H9 (cell line): ENCODE results near the gene UNC5B. TPM values are rescaled to one million over a fixed set of nuclear protein-coding genes. Genes with fewer than 3 reads are reported as not detected.

Source experiments
- DNase-seq: peaks from one replicate; pipeline ENCODE4 v3.0.0-alpha.2; 2017
- H2AFZ ChIP-seq: one replicate; pipeline ENCODE4 v1.6.1; 2013; ENCODE audit warnings: mild to moderate bottlenecking, low read length, control low read depth, moderate library complexity
- H2AK5ac ChIP-seq: 2 replicates; pipeline ENCODE4 v1.6.1; 2013; ENCODE audit warnings: low read length, control low read depth, mixed read lengths; ENCODE audit not compliant: insufficient read length
- H2BK120ac ChIP-seq: one replicate; pipeline ENCODE4 v1.6.1; 2013; ENCODE audit warnings: low read depth, mild to moderate bottlenecking, low read length, control low read depth, inconsistent platforms; ENCODE audit not compliant: poor library complexity, severe bottlenecking
- H2BK12ac ChIP-seq: 2 replicates; pipeline ENCODE4 v1.6.1; 2013; ENCODE audit warnings: low read length, control low read depth, mixed read lengths, low read depth; ENCODE audit not compliant: insufficient read length
- H2BK15ac ChIP-seq: 2 replicates; pipeline ENCODE4 v1.6.1; 2013; ENCODE audit warnings: low read depth, low read length, control low read depth
- H2BK20ac ChIP-seq: one replicate; pipeline ENCODE4 v1.6.1; 2013; ENCODE audit warnings: low read depth, mild to moderate bottlenecking, low read length, control low read depth, inconsistent platforms; ENCODE audit not compliant: poor library complexity, severe bottlenecking
- H2BK5ac ChIP-seq: 2 replicates; pipeline ENCODE4 v1.6.1; 2013; ENCODE audit warnings: low read length, control low read depth, mixed read lengths; ENCODE audit not compliant: insufficient read length
- H3K14ac ChIP-seq: 2 replicates; pipeline ENCODE4 v1.6.1; 2013; ENCODE audit warnings: low read length, control low read depth; ENCODE audit not compliant: insufficient read depth
- H3K18ac ChIP-seq: 2 replicates; pipeline ENCODE4 v1.6.1; 2013; ENCODE audit warnings: low read depth, mild to moderate bottlenecking, mixed read lengths, low read length, control low read depth; ENCODE audit not compliant: insufficient read length
- H3K23ac ChIP-seq: 2 replicates; pipeline ENCODE4 v1.6.1; 2013; ENCODE audit warnings: low read length, control low read depth, mixed read lengths, low read depth; ENCODE audit not compliant: insufficient read length
- H3K23me2 ChIP-seq: 2 replicates; pipeline ENCODE4 v1.6.1; 2013; ENCODE audit warnings: low read depth, mild to moderate bottlenecking, mixed read lengths, low read length, control low read depth; ENCODE audit not compliant: insufficient read length, poor library complexity, severe bottlenecking
- H3K27ac ChIP-seq: 2 replicates; pipeline ENCODE4 v1.5.1; 2013; ENCODE audit warnings: low read length, control low read depth, mixed read lengths, low read depth; ENCODE audit not compliant: insufficient read length
- H3K27me3 ChIP-seq: 2 replicates; pipeline ENCODE4 v1.6.1; 2013; ENCODE audit warnings: low read length, control low read depth, inconsistent platforms; ENCODE audit not compliant: insufficient read depth
- H3K4ac ChIP-seq: 2 replicates; pipeline ENCODE4 v1.6.1; 2013; ENCODE audit warnings: low read depth, mild to moderate bottlenecking, control low read depth, inconsistent platforms, low read length, moderate library complexity
- H3K4me1 ChIP-seq: 2 replicates; pipeline ENCODE4 v1.6.1; 2013; ENCODE audit warnings: low read length, control low read depth, inconsistent platforms; ENCODE audit not compliant: insufficient read depth
- H3K4me2 ChIP-seq: 2 replicates; pipeline ENCODE4 v1.6.1; 2013; ENCODE audit warnings: low read length, control low read depth, mixed read lengths; ENCODE audit not compliant: insufficient read length, insufficient read depth
- H3K56ac ChIP-seq: 2 replicates; pipeline ENCODE4 v1.6.1; 2013; ENCODE audit warnings: low read depth, mild to moderate bottlenecking, mixed read lengths, low read length, control low read depth; ENCODE audit not compliant: insufficient read length
- H3K79me1 ChIP-seq: 2 replicates; pipeline ENCODE4 v1.6.1; 2013; ENCODE audit warnings: low read depth, mild to moderate bottlenecking, moderate library complexity, low read length, control low read depth, inconsistent platforms; ENCODE audit not compliant: insufficient read depth, poor library complexity, severe bottlenecking
- H3K79me2 ChIP-seq: 2 replicates; pipeline ENCODE4 v1.6.1; 2013; ENCODE audit warnings: low read length, control low read depth, inconsistent platforms; ENCODE audit not compliant: insufficient read depth
- H3K9ac ChIP-seq: 2 replicates; pipeline ENCODE4 v1.6.1; 2013; ENCODE audit warnings: low read length, control low read depth, mixed read lengths; ENCODE audit not compliant: insufficient read length; ENCODE audit errors: extremely low read depth
- H3K9me3 ChIP-seq: one replicate; pipeline ENCODE4 v1.6.1; 2013; ENCODE audit warnings: low read depth, low read length, inconsistent platforms; ENCODE audit not compliant: control insufficient read depth
- H3T11ph ChIP-seq: one replicate; pipeline ENCODE4 v1.6.1; 2013; ENCODE audit warnings: mild to moderate bottlenecking, low read length, control low read depth, inconsistent platforms
- H4K20me1 ChIP-seq: one replicate; pipeline ENCODE4 v1.6.1; 2013; ENCODE audit not compliant: control insufficient read depth, insufficient read length, insufficient read depth
- H4K5ac ChIP-seq: 2 replicates; pipeline ENCODE4 v1.6.1; 2013; ENCODE audit warnings: low read depth, mild to moderate bottlenecking, mixed read lengths, low read length, control low read depth; ENCODE audit not compliant: insufficient read length
- H4K8ac ChIP-seq: replicated peaks from 2 replicates; pipeline ENCODE4 v1.6.1; 2013; ENCODE audit warnings: low read length, control low read depth, mixed read lengths, low read depth; ENCODE audit not compliant: insufficient read length
- H4K91ac ChIP-seq: 2 replicates; pipeline ENCODE4 v1.6.1; 2013; ENCODE audit warnings: low read depth, mild to moderate bottlenecking, moderate library complexity, mixed read lengths, low read length, control low read depth; ENCODE audit not compliant: insufficient read length
- H3K27ac Mint-ChIP-seq, 3 experiments: 2 replicates in 2 of 3; 3 replicates in 1 of 3; pipeline ENCODE4 v1.8.0; 2020 to 2021; ENCODE audit warnings: mixed read lengths in 3 of 3, mild to moderate bottlenecking in 1 of 3, moderate library complexity in 1 of 3
- H3K27me3 Mint-ChIP-seq: 2 replicates; pipeline ENCODE4 v1.8.0; 2021; ENCODE audit warnings: low read depth, mild to moderate bottlenecking, moderate library complexity, mixed read lengths
- H3K36me3 Mint-ChIP-seq, 3 experiments: 2 replicates in 2 of 3; 3 replicates in 1 of 3; pipeline ENCODE4 v1.8.0; 2020 to 2021; ENCODE audit warnings: low read depth in 3 of 3, mixed read lengths in 3 of 3; ENCODE audit not compliant: insufficient read depth in 1 of 3
- H3K4me1 Mint-ChIP-seq, 2 experiments: 2 replicates each; pipeline ENCODE4 v1.8.0; 2020; ENCODE audit warnings: mixed read lengths in 2 of 2
- H3K4me3 Mint-ChIP-seq, 2 experiments: 2 replicates in 1 of 2; 3 replicates in 1 of 2; pipeline ENCODE4 v1.8.0; 2020 to 2021; ENCODE audit warnings: mild to moderate bottlenecking in 2 of 2, mixed read lengths in 2 of 2, moderate library complexity in 1 of 2
- H3K9me3 Mint-ChIP-seq, 2 experiments: 2 replicates in 1 of 2; 3 replicates in 1 of 2; pipeline ENCODE4 v1.8.0; 2020; ENCODE audit warnings: mild to moderate bottlenecking in 2 of 2, mixed read lengths in 2 of 2, moderate library complexity in 1 of 2
- WGBS: extraction: QIAGEN DNeasy Blood & Tissue Kit; methylation state at CpG from one replicate; pipeline ENCODE4 v1.1.7; 2013; ENCODE audit warnings: missing lambda C conversion rate, low lambda C conversion rate, mixed read lengths; ENCODE audit not compliant: insufficient read length; ENCODE audit errors: extremely low coverage; 5-methylcytosine and 5-hydroxymethylcytosine counted together
- total RNA-seq: library from RNA; stranded (reverse); gene quantifications from 2 replicates; pipeline ENCODE4 v1.2.1, GENCODE V29; 2021
- TF ChIP-seq, protein P1 (sequence below): fragments of 200-600 bp; sonication (generic); conservative IDR thresholded peaks from 3 replicates; pipeline ENCODE4 v1.8.0; 2021; ENCODE audit warnings: antibody characterized with exemption, mild to moderate bottlenecking

Gene UNC5B
- total RNA-seq, 1 experiment from 2014 or later = 28.4 TPM

DNA sequence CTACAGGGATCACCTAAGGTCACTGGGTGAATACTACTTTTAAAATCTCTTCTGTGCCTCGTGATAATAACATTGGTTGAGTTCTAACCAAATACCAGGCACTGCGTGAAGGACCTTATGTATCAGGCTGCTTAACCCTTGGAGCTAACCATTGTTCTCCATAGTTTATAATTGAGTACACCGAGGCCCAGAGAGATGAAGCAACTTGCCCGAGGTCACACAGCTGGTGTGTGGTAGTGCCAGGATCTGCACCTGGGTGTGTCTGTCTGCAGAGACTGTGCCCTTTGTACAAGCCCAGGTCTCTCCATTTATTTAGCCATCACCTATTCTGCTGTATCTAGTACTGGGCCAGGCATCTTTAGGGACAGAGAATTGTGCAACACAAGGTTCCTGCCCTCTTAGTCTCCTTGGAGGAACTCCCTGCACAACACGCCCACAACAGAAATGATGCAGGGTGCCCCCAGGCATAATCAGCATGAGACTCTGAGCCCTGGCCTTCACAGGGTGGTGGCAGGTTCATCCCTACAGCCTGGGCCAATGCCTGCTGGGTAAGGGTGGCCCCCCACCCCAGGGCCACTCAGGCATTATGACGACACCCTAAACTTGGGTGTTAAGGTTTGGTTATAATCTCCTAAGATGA lies 31.5 kb downstream of the UNC5B start:
- H3K27me3 ChIP-seq = no peaks in the 10 kb centered on the region
- H2BK15ac ChIP-seq = no peak overlapping the region
- Mint-ChIP-seq H3K27me3 (no peaks in the 10 kb centered on the region), H3K4me1 (peaks cover 18 to 34% of the 10 kb centered on the region in 2 experiments), H3K36me3 (no peaks in the 10 kb centered on the region), H3K9me3 (no peaks in the 10 kb centered on the region), H3K27ac (no peak overlapping the region), H3K4me3 (no peak overlapping the region)
- no peak overlapping the region for H3K27ac ChIP-seq
- H4K20me1 ChIP-seq = no peaks in the 10 kb centered on the region
- H4K5ac ChIP-seq = no peak overlapping the region
- H2BK5ac ChIP-seq = no peak overlapping the region
- H3K9ac ChIP-seq = no peak overlapping the region
- no peak overlapping the region for H2AK5ac ChIP-seq
- no peak overlapping the region for H3K14ac ChIP-seq
- H2BK120ac ChIP-seq = no peak overlapping the region
- no peak overlapping the region for H3K23ac ChIP-seq
- H2BK12ac ChIP-seq = no peak overlapping the region
- H3T11ph ChIP-seq = no peak overlapping the region
- no peak overlapping the region for H4K91ac ChIP-seq
- no peaks in the 10 kb centered on the region for H3K9me3 ChIP-seq
- DNase-seq = no peak
- no peaks in the 10 kb centered on the region for H3K79me1 ChIP-seq
- no peak overlapping the region for H2AFZ ChIP-seq
- H3K18ac ChIP-seq = no peak overlapping the region
- H2BK20ac ChIP-seq = no peak overlapping the region
- no peak overlapping the region for H3K4me2 ChIP-seq
- no peak overlapping the region for H4K8ac ChIP-seq
- H3K79me2 ChIP-seq = no peaks in the 10 kb centered on the region
- H3K56ac ChIP-seq = no peak overlapping the region
- H3K4ac ChIP-seq = no peak overlapping the region
- no peaks in the 10 kb centered on the region for H3K4me1 ChIP-seq
- TF ChIP-seq, protein P1, sequence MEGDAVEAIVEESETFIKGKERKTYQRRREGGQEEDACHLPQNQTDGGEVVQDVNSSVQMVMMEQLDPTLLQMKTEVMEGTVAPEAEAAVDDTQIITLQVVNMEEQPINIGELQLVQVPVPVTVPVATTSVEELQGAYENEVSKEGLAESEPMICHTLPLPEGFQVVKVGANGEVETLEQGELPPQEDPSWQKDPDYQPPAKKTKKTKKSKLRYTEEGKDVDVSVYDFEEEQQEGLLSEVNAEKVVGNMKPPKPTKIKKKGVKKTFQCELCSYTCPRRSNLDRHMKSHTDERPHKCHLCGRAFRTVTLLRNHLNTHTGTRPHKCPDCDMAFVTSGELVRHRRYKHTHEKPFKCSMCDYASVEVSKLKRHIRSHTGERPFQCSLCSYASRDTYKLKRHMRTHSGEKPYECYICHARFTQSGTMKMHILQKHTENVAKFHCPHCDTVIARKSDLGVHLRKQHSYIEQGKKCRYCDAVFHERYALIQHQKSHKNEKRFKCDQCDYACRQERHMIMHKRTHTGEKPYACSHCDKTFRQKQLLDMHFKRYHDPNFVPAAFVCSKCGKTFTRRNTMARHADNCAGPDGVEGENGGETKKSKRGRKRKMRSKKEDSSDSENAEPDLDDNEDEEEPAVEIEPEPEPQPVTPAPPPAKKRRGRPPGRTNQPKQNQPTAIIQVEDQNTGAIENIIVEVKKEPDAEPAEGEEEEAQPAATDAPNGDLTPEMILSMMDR = no peak
- WGBS = no CpG with 5 or more reads among the region's 6 CpGs
- H3K23me2 ChIP-seq = no peaks in the 10 kb centered on the region
